ENCODE measurements around the gene ARHGAP18.
A peak's percentile ranks its signal among the peaks of the same experiment; 100 is the strongest.

ARHGAP18 gene

GRCh38 chr6:129692467-129692866 is 17.5 kb downstream of the ARHGAP18 start:
- no peak for DNase-seq (ENCODE audit: low read depth)

- DNase-seq (ENCODE audit: low read depth) = no peak
Measured at GRCh38 chr6:129691709-129692108, 18.3 kb downstream of the ARHGAP18 start.

- no peak for DNase-seq (ENCODE audit: low read depth)
Measured at GRCh38 chr6:129691043-129691640, 18.8 kb downstream of the ARHGAP18 start.

GRCh38 chr6:129686941-129687627 is 22.9 kb downstream of the ARHGAP18 start:
- DNase-seq (ENCODE audit: low read depth) = no peak

- no peak for DNase-seq (ENCODE audit: low read depth)
Measured at GRCh38 chr6:129685662-129686031, 24.3 kb downstream of the ARHGAP18 start.

GRCh38 chr6:129684903-129685661 is 24.9 kb downstream of the ARHGAP18 start:
- no peak for DNase-seq (ENCODE audit: low read depth)

- DNase-seq (ENCODE audit: low read depth) = no peak
Measured at GRCh38 chr6:129684323-129684884, 25.6 kb downstream of the ARHGAP18 start.

GRCh38 chr6:129683601-129684322 is 26.2 kb downstream of the ARHGAP18 start:
- peak; percentile 64 for DNase-seq (ENCODE audit: low read depth)

- DNase-seq (ENCODE audit: low read depth) = no peak
Measured at GRCh38 chr6:129681913-129682205, 28.1 kb downstream of the ARHGAP18 start.

- DNase-seq (ENCODE audit: low read depth) = no peak
Measured at GRCh38 chr6:129680633-129681032, 29.3 kb downstream of the ARHGAP18 start.

- no peak for DNase-seq (ENCODE audit: low read depth)
Measured at GRCh38 chr6:129679758-129680157, 30.2 kb downstream of the ARHGAP18 start.

GRCh38 chr6:129679275-129679674 is 30.7 kb downstream of the ARHGAP18 start:
- DNase-seq (ENCODE audit: low read depth) = no peak

- no peak for DNase-seq (ENCODE audit: low read depth)
Measured at GRCh38 chr6:129678463-129678862, 31.5 kb downstream of the ARHGAP18 start.

- DNase-seq (ENCODE audit: low read depth) = no peak
Measured at GRCh38 chr6:129677620-129678325, 32.2 kb downstream of the ARHGAP18 start.

GRCh38 chr6:129675669-129676472 is 34.1 kb downstream of the ARHGAP18 start:
- DNase-seq (ENCODE audit: low read depth) = no peak

- DNase-seq (ENCODE audit: low read depth) = no peak
Measured at GRCh38 chr6:129673748-129674147, 36.2 kb downstream of the ARHGAP18 start.

GRCh38 chr6:129672881-129673631 is 36.9 kb downstream of the ARHGAP18 start:
- no peak for DNase-seq (ENCODE audit: low read depth)

GRCh38 chr6:129672341-129672682 is 37.7 kb downstream of the ARHGAP18 start:
- DNase-seq (ENCODE audit: low read depth) = no peak

- no peak for DNase-seq (ENCODE audit: low read depth)
Measured at GRCh38 chr6:129671442-129672340, 38.3 kb downstream of the ARHGAP18 start.
